COLO668 (cell line): ENCODE results near the gene SEC31A.
"Not testable (repeated sequence)": the region's sequence is repeated elsewhere in the genome, so short reads cannot be mapped to it uniquely, and the experiment has no call there.

Experiments used
- DNase-seq: peaks from one replicate; lab custom pipeline; 2025; ENCODE audit not compliant: unreplicated experiment; lab: John Stamatoyannopoulos, UW

SEC31A gene

DNA sequence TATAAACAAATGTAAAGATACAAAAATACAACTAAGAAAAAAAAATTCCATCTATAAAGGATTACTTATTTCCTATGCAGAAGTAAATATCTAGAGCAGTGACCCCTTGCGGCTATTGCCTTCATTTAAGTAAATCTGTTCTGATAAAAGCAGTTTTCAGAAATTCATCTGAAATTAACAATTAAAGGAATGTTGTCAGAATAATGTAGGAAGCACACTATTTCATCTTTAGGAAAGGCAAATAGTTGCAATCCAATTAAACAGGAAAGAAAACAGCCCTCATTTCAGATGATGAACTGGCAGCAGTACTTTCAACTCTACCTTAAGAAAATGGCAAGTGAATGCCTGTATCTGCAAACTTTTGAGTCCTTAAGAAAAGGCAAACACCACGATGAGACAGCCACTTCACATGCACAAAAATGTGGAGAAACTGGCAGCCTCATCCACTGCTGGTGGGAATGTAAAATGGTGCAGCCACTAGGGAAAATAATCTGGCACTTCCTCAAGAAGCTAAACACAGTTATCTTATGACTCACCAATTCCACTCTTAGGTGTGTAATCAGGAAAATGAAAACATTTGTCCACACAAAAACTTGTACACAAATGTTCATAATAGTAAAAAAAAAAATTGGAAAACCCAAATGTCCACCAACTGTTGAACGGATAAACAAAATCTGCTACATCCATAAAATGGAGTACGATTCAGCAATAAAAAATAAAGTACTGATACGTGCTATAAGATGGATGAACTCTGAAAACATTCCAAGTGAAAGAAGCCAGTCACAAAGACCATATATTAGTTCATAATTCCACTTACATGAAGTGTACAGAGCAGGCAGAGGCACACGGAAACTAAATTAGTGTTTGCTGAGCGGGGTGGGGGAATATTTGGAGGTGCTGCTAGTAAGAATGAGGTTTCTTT, 7.6 kb upstream of the SEC31A start:
- DNase-seq: no peak

DNA sequence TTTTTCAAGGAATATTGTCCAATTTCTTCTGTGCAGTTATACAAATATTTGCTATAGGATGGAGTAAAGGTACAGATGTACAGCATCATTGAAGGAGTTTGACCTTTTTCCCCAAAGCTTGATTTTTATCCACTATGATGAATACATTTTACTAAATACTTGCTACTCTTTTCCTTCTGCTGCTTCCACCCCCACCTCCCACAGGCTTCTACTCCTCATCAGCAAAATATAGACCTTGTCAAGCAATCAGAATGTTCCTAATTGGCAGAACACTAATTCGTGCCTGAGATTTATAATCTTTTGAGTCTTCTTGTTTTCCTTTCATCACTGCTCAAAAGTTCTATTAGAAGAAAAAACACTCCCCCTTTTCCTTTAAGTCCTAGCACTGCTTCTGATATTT, 5.8 kb upstream of the SEC31A start:
- no peak for DNase-seq

DNA sequence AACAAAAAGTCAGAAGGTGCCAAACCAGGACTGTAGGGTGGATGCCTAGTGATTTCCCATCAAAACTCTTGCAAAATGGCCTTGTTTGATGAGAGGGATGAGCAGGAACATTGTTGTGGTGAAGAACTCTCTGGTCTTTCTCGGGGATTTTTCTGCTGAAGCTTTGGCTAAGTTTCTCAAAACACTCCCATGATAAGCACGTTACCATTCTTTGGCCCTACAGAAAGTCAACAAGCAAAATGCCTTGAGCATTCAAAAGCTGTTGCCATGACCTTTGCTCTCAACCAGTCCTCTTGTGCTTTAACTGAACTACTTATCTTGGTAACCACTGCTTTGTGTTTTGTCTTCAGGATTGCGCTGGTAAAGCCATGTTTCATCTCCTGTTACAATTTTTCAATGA, 3.0 kb upstream of the SEC31A start:
- DNase-seq: no peak

DNA sequence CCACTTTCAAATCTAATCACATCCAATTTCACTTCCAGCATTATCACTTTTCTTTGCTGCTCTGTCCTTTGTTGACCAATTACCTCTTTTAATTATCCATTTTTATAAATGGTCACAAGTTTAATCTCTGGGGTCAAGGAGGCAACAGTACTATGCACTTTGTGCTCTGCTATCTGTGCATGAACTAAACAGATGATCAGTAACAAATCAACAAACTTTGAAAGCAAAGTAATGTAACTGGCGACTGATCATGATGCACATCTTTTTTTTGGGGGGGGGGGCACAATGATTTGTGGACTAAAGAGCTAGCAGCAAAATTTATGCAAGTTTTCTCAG, 1.5 kb upstream of the SEC31A start:
- DNase-seq: no peak

DNA sequence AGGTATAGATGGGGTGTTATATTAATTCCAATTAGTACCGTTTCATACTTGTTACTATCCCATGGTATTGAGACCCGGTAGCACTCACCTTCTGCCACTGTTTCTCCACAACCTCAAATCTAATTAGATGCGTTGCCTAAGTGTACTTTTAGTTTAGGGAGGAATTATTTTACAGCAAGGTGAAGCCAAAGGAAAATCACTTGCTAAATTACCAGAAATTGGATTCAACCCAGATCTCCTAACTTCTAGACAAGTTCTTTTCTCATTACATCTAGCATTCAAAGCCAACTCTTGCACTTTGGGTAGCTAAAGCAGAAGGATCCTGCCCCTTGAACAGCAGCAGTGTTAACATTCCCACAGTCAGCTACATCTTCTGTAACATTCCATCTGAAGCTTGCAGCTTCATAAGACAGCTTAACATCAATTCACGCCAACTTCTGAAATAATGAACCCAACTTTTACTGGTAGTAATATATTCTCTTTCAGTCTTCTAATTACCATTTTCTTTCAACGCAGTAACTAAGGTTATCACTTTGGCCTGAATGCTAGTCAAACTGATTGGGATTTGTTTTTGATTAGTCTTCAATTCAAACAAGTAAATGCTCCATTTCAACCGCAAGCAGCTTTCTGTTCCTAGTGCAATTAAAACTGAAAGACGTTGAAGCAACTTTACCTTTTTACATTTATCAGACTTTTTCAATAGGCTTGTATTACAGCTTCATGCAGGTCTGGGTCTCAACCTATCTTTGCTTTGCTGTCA, 934 bp upstream of the SEC31A start:
- DNase-seq: no peak

DNA sequence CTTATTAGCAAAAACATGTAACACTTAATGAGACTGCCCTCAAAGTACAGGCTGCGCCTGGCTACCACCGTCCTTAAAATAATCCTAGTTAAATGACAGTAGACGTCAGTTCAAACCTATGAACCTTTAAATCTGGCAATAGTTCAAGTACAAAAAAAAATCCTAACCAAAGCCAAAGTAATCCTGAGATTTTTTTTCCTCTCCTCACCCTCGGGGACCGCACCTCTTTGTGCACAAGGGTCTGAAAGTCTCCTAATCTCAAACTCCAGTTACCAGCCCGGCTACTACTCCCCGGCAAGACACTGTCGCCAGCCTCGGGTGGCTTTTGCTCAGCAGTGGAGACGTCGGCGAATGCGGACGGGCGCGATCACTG, 439 bp downstream of the SEC31A start:
- DNase-seq: no peak

DNA sequence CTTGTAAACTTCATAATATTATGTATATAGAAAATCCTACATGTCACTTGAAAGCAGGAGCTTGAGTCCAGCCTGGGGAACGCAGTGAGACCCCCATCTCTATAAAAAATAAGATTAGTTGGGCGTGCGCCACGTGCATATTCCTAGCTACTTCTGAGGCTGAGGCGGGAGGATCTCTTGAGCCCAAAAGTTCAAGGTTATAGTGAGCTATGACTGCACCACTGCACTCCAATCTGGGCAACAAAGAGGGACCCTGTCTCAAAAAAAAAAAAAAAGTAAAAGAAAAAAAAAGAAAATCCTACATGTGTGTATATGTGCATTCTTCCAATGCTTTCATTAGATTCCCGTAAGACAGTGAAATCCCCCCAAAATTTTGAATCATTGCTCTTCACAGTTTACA, 1.7 kb downstream of the SEC31A start:
- DNase-seq: no peak

DNA sequence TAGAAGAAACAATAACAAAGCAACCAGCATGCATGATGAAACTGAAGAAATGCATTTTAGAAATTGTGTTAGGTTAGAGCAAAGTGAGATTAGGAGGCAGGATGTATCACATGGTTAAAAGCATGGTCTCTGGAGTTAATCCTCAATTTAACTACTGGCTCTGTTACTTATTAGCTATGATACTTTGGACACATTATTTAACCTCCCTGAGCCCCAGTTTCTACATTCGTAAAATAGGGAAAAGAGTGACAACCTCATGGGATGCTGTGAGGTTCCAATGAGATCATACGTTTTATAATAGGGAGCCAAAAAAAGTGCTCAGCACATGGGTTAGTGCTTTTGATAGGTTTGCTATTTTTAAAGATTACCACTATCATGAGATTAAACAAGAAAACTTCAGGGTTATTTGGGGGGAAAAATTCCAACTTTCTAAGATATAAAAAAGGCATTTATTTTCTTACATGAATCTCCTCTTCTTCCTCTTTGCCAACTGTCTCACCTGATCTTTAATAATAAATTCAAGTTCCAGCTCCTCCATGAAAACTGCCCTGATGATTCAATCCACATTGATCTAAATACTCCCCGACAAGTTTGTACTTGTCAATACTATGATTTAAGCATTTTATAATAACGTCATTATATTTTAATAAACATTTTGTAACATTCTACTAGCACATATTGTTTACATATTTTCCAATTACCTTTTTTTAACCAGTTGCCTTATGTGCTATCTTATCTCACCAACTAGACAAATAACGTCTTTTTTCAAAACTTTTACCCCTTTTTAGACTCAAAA, 4.6 kb downstream of the SEC31A start:
- DNase-seq: no peak

DNA sequence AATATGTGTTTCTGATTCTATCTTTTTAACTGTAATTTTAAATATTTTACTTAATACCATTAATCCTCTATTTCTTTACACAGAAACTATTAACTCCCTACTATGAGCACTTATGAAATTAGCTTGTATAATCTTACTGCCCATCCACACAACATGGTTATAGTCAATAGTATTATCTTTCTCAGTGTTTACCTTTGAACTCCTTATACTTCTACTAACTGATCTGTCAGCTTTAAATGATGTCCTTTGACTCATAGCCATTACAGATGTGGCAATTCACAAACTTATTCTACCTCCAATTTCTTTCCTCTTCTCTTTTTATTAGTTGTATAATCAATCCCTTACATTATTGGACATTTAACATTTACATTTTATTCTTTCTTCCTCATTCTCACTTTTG, 5.5 kb downstream of the SEC31A start:
- no peak for DNase-seq

DNA sequence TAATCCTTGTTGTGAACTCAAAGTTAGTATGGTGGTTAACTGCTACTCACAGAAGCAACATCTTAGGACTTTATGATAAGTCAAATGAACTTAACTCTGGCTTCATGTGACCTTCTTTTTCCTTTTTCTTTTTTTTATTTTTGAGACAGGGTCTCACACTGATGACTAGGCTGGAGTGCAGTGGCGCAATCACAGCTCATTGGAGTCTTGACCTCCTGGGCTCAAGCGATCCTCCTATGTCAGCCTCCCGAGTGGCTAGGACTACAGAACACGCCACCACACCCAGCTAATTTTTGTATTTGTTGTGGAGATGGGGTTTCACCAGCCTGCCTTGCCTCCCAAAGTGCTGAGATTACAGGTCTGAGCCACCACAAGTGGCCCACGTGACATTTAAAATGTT, 22.4 kb downstream of the SEC31A start:
- no peak for DNase-seq

DNA sequence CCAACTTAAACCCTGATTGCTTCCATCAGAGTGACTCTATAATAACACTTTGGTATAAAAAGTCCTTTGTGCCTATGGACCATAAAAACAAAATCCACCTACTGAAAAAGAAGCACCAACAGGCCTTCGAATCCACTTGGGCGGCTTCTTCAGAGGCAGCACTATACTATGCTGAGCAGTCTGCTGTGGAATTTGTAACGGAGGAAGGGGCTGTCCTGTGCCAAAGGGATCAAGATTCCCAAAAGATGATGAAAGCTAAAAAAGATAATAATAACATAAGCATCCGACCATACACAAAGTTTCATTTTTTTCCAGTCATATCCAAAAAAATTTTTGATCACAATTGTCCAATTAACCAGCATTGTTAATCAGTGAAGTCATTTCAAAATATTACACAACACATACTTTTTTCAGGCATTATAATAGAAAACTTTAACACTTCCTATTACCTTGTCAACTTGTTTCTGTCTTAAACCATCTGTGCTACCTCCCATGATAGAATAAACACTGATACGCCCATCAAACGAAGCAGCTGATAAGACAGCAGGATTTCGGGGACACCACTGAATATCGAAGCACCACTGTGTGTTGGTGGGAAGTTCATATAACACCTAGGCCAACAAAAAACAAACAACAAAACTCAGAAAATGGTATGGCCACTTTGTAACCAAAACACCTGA, 24.1 kb downstream of the SEC31A start:
- DNase-seq: no peak

DNA sequence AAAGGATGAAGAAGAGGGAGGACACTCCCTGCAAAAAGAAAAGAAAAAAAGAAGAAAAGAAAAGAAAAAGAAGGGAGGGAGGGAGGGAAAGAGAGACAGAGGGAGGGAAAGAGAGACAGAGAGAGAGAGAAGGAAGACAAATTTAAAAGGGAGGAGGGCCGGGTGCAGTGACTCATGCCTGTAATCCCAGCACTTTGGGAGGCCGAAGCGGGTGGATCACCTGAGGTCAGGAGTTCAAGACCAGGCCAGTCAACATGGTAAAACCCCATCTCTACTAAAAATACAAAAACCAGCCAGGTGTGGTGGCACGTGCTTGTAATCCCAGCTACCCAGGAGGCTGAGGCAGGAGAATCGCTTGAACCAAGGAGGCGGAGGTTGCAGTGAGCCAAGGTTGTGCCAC, 24.9 kb downstream of the SEC31A start:
- not testable (repeated sequence) for DNase-seq

DNA sequence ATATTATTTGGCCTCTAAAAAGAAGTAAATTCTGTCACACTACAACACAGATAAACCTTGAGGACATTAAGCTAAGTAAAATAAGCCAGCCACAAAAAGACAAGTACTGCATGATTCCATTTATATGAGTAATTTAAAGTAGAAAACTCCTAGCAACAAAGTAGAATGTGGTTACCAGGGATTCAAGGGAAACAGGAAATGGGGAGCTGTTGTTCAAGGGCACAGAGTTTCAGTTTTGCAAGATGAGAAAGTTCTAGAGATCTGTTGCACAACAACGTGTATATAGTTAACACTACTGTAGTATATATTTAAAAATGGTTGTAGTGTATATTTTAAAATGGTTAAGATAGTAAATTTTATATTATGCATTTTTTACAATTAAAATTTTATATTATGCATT, 25.4 kb downstream of the SEC31A start:
- no peak for DNase-seq

DNA sequence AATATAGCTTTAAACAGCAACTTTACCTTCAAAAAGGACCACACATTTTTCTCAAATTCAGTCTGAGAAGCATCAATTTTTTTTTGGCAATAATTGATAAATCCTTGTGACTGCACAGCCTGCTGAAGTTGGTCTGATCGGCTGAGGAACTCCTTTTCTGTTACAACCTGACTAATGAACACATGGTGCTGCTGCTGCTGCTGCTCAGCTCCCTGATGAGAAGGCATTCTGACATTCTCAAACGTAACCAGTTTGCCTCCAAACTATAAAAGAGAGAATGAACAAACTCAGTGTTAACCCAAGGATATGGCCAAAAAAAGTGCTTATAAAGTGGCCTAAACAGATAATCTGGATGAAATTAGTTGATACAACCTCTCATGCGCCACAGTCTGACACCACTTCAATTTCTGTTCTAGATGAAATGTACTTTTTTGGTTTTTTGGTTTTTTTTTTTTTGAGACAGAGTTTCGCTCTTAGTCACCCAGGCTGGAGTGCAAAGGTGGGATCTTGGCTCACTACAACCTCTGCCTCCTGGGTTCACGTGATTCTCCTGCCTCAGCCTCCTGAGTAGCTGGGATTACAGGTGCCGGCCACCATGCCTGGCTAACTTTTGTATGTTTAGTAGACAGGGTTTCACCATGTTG, 26.5 kb downstream of the SEC31A start:
- no peak for DNase-seq

DNA sequence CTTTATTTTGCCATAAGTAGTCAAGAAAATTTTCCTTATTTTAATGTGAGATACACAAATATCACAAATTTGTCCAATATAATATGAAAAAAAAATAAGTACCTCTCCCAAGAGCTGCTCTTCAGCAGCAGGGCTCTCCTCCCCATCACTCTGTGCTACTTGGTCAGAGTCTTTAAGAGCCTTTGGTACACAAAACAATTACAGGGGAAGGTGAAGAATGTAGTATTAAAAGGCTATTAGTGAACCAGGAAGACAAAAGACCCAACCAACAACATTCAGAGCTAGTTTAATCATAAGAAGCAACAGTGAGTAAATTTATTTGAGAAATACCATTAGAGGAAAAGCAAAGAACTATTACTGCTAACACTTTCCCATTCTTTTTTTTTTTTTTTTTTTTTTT, 29.4 kb downstream of the SEC31A start:
- no peak for DNase-seq

DNA sequence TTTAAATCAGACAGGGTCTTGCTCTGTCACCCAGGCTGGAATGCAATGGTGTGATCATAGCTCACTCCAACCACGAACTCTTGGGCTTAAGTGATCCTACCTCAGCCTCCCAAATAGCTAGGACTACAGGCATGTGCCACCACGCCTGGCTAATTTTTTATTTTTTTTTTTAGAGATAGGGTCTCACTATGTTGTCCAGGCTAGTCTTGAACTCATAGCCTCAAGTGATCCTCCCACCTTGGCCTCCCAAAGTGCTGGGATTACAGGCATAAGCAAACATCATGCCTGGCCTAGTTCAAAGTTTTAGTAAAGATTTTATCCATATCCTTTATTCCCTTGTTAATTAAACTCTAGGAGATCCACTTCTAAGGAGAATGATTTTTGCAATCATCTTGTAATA, 30.5 kb downstream of the SEC31A start:
- DNase-seq: not testable (repeated sequence)

DNA sequence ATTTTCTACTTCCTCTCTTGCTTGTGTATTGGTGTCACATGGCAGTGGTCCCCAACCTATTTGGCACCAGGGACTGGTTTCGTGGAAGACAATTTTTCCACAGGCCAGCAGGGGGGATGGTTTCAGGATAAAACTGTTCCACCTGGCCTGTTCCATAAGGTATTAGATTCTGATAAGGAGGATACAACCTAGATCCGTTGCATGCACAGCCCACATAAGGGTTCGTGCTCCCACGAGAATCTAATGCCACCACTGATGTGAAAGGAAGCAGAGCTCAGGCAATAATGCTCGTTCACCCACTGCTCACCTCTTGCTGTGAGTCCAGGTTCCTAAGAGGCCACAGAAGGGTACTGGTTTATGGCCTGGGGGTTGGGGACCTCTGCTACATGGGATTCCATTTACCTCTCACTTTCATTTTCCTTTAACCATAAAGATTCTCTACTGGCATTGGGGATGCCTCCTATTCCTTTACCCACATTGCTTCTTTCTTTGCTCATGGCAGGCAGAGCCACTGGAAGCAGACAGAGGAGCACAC, 38.1 kb downstream of the SEC31A start:
- no peak for DNase-seq

DNA sequence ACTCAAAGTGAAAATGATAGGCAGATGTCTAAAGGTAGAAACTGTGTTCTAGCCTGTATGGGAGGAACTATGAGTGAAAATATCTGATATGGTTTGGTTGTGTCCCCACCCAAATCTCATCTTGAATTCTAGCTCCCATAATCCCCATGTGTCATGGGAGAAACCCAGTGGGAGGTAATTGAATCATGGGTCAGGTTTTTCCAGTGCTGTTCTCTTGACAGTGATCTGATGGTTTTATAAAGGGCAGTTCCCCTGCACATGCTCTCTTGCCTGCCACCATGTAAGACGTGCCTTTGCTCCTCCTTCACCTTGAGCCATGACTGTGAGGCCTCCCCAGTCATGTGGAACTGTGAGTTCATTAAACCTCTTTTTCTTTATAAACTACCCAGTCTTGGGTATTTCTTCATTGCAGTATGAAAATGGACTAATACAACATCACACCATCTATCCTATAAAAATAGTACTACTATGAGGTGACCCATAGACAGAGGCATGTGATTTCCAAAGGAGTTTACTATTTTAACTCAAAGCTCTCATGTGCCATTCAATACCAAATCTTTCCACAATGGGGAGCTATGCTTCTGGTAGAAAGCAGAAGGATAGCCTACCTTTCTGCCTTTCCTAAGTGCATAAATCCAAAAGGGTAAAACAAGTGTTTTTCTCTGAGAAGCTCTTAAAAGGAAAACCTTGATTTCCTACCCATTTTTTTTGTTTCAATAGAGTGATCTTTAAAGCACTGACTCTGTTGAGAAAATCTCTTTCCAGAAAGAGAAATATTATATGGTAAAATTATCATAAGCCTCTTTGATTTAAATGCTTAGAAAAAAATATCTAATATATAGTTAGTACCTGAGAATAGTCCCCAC, 38.8 kb downstream of the SEC31A start:
- DNase-seq: no peak

DNA sequence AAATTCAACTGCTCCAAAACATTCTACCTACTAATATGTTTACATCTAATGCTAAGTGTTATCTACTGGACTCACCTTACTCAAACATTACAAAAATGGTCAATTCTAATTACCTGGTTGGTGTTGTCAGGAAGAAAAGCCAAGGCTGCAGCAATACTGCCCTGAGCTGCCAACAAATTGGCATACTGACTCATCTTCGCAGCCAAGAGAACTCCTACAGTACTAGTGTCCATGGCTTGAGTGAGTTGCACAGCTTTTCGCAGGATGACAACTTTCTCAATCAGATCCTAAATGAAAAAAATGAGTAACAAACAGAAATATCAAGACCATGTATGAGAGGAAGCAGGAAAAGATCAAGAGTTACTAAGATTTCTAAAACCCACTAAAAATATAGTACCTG, 39.6 kb downstream of the SEC31A start:
- no peak for DNase-seq
